ENCODE data around the gene EPHB2. TPM values are rescaled to one million over a fixed set of nuclear protein-coding genes. Genes with fewer than 3 reads are reported as not detected.

Gene EPHB2
- total RNA-seq, 2 donors from 2014 or later: 34.0 to 50.7 TPM

DNA sequence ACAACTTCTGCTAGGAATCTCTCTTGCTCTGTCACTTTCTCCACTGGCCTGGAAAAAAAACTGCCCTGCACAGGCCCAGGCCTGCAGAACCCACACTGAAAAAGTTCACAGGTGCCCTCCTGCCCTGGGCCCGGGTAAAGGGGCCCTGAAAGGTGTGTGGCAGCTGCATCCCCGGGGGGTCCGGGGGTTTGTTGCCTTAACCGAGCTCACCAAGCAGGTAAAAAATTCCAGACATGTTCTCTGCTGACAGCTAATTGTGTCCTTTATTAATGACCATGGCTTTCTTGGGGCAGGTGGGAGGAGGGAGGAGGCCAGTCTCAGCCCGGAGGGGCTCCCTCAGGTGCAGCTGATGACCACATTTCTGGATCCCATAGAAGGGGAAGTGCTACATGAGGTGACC is 139.1 kb downstream of the EPHB2 start:
- H3K27me3 Mint-ChIP-seq (ENCODE audit: insufficient read depth): no peaks in the 10 kb centered on the region
- TF ChIP-seq, protein P1, sequence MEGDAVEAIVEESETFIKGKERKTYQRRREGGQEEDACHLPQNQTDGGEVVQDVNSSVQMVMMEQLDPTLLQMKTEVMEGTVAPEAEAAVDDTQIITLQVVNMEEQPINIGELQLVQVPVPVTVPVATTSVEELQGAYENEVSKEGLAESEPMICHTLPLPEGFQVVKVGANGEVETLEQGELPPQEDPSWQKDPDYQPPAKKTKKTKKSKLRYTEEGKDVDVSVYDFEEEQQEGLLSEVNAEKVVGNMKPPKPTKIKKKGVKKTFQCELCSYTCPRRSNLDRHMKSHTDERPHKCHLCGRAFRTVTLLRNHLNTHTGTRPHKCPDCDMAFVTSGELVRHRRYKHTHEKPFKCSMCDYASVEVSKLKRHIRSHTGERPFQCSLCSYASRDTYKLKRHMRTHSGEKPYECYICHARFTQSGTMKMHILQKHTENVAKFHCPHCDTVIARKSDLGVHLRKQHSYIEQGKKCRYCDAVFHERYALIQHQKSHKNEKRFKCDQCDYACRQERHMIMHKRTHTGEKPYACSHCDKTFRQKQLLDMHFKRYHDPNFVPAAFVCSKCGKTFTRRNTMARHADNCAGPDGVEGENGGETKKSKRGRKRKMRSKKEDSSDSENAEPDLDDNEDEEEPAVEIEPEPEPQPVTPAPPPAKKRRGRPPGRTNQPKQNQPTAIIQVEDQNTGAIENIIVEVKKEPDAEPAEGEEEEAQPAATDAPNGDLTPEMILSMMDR (conservative IDR thresholded peaks at IDR 0.05): no peak
- no peak for DNase-seq
- no peaks in the 10 kb centered on the region for H3K9me3 Mint-ChIP-seq
- 81 to 100% methylated on average over 1 to 5 of the region's 5 CpGs for WGBS, 2 experiments (ENCODE audit: insufficient coverage in 1 of 2, insufficient read length in 1 of 2)
- no peak overlapping the region for H3K9ac ChIP-seq (ENCODE audit: extremely low read depth, low read length, poor library complexity, severe bottlenecking)
- H3K36me3 ChIP-seq (ENCODE audit: control insufficient read depth, insufficient read depth, low read length): no peaks in the 10 kb centered on the region
- H3K4me3 ChIP-seq (ENCODE audit: low read length): no peak overlapping the region
- H3K4me3 Mint-ChIP-seq: no peak overlapping the region
- no peak overlapping the region for H3K27ac ChIP-seq (ENCODE audit: low read depth, low read length)
- H3K36me3 Mint-ChIP-seq (ENCODE audit: low read depth): no peaks in the 10 kb centered on the region
- peaks cover 3% of the 10 kb centered on the region for H3K4me1 ChIP-seq (ENCODE audit: control insufficient read depth, insufficient read depth, low read length)
- H3K27ac Mint-ChIP-seq: no peak overlapping the region
- H3K27me3 ChIP-seq (ENCODE audit: control insufficient read depth, insufficient read depth, low read length, poor library complexity, severe bottlenecking): no peaks in the 10 kb centered on the region
- no peaks in the 10 kb centered on the region for H3K9me3 ChIP-seq (ENCODE audit: control insufficient read depth, low read length)
- H3K4me1 Mint-ChIP-seq: peaks cover 33% of the 10 kb centered on the region

DNA sequence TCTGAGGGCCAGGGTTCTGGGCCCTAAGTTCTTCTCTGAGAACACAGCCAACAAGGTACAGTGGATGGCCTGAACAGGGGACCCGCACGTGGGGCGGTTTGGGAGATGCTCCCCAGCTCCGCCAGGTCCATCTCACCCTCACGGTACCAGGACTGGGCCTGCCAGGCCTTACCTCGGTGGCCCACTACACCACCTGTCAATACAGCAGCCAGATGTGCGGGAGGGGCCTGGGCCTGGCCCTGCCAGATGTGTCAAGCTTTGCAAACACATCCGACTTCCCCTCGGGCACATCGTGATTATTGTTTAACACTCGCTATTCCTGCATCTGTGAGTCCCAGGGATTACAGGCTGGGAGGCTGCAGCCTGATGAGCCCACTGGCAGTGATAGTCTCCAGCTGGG is 139.6 kb downstream of the EPHB2 start:
- Mint-ChIP-seq H3K9me3 (no peaks in the 10 kb centered on the region), H3K4me3 (no peak overlapping the region), H3K36me3 (ENCODE audit: low read depth) (no peaks in the 10 kb centered on the region), H3K27me3 (ENCODE audit: insufficient read depth) (no peaks in the 10 kb centered on the region), H3K27ac (no peak overlapping the region), H3K4me1 (peaks cover 38% of the 10 kb centered on the region)
- TF ChIP-seq, protein P1 (conservative IDR thresholded peaks at IDR 0.05): no peak
- no peak overlapping the region for H3K4me3 ChIP-seq (ENCODE audit: low read length)
- peaks cover 7% of the 10 kb centered on the region for H3K4me1 ChIP-seq (ENCODE audit: control insufficient read depth, insufficient read depth, low read length)
- DNase-seq: no peak
- H3K27ac ChIP-seq (ENCODE audit: low read depth, low read length): no peak overlapping the region
- H3K9ac ChIP-seq (ENCODE audit: extremely low read depth, low read length, poor library complexity, severe bottlenecking): no peak overlapping the region
- H3K36me3 ChIP-seq (ENCODE audit: control insufficient read depth, insufficient read depth, low read length): no peaks in the 10 kb centered on the region
- 94% methylated on average over 8 to 11 of the region's 11 CpGs for WGBS, 2 experiments (ENCODE audit: insufficient coverage in 1 of 2, insufficient read length in 1 of 2)
- H3K9me3 ChIP-seq (ENCODE audit: control insufficient read depth, low read length): no peaks in the 10 kb centered on the region
- no peaks in the 10 kb centered on the region for H3K27me3 ChIP-seq (ENCODE audit: control insufficient read depth, insufficient read depth, low read length, poor library complexity, severe bottlenecking)

DNA sequence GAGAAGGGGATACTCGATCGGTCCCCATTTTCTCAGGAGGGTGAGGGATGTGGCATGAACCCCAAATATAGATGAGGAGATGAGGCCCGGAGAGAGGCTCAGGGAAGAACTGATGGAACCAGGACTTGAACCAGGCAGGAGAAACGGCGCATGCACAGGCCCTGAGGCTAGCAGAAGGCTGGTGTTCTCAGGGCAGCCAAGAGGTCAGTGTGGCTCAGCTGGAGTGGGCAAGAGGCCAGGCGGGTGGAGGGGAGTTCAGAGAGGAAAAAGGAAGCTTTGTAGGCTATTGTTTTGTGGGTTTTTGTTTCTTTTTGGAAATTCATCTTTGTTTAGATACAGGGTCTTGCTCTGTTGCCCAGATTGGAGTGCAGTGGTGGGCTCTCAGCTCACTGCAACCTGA is 140.0 kb downstream of the EPHB2 start:
- Histone ChIP-seq H3K9me3 (ENCODE audit: control insufficient read depth, low read length) (no peaks in the 10 kb centered on the region), H3K4me1 (ENCODE audit: control insufficient read depth, insufficient read depth, low read length) (peaks cover 9% of the 10 kb centered on the region), H3K4me3 (ENCODE audit: low read length) (no peak overlapping the region), H3K36me3 (ENCODE audit: control insufficient read depth, insufficient read depth, low read length) (no peaks in the 10 kb centered on the region), H3K27ac (ENCODE audit: low read depth, low read length) (no peak overlapping the region), H3K9ac (ENCODE audit: extremely low read depth, low read length, poor library complexity, severe bottlenecking) (no peak overlapping the region), H3K27me3 (ENCODE audit: control insufficient read depth, insufficient read depth, low read length, poor library complexity, severe bottlenecking) (no peaks in the 10 kb centered on the region)
- WGBS, 2 experiments (ENCODE audit: insufficient coverage in 1 of 2, insufficient read length in 1 of 2): 84 to 100% methylated on average over 3 to 6 of the region's 6 CpGs
- H3K4me3 Mint-ChIP-seq: no peak overlapping the region
- no peaks in the 10 kb centered on the region for H3K36me3 Mint-ChIP-seq (ENCODE audit: low read depth)
- no peak overlapping the region for H3K27ac Mint-ChIP-seq
- no peak for DNase-seq
- TF ChIP-seq, protein P1 (conservative IDR thresholded peaks at IDR 0.05): no peak
- no peaks in the 10 kb centered on the region for H3K9me3 Mint-ChIP-seq
- H3K4me1 Mint-ChIP-seq: peaks cover 42% of the 10 kb centered on the region
- H3K27me3 Mint-ChIP-seq (ENCODE audit: insufficient read depth): no peaks in the 10 kb centered on the region
